ENCODE results near the gene TDRD6. TPM values are rescaled to one million over a fixed set of nuclear protein-coding genes. Genes with fewer than 3 reads are reported as not detected.

TDRD6 gene
- total and polyA plus RNA-seq, 2 donors (not counting 1 experiment from before 2014, with no cell fraction given): 0.01 to 0.33 TPM

GRCh38 chr6:46745973-46746372 lies 58.3 kb downstream of the TDRD6 start:
- TF ChIP-seq EZH2 (IDR thresholded peaks at IDR 0.05; ENCODE audit: low read length, missing control alignments): no peak
- TF ChIP-seq CTCF (conservative IDR thresholded peaks at IDR 0.05 in 1 of 2, IDR thresholded peaks at IDR 0.05 in 1 of 2; ENCODE audit: low read depth in 1 of 2, low read length in 2 of 2): no peak
- H3K4me3 ChIP-seq (replicated peaks in 1 of 4; ENCODE audit: control extremely low read depth in 1 of 4, insufficient read depth in 1 of 4, low read depth in 3 of 4, low read length in 4 of 4): no peak overlapping the region
- H3K4me1 ChIP-seq (ENCODE audit: control insufficient read depth, extremely low read depth, insufficient read depth, low read length): no peaks in the 10 kb centered on the region
- no peak overlapping the region for H3K4me2 ChIP-seq (ENCODE audit: extremely low read depth, insufficient read depth, low read length)
- no peak overlapping the region for H2AFZ ChIP-seq (ENCODE audit: low read length)
- H3K27ac ChIP-seq (ENCODE audit: insufficient read depth, low read length): no peak overlapping the region
- no peaks in the 10 kb centered on the region for H3K36me3 ChIP-seq (ENCODE audit: control insufficient read depth, insufficient read depth, low read length)
- H3K9me3 ChIP-seq (ENCODE audit: control insufficient read depth, insufficient read depth, low read depth, low read length): no peaks in the 10 kb centered on the region
- H3K9ac ChIP-seq (ENCODE audit: insufficient read depth, low read length): no peak overlapping the region
- H4K20me1 ChIP-seq (ENCODE audit: control insufficient read depth, extremely low read depth, insufficient read depth, low read length): no peaks in the 10 kb centered on the region
- peaks cover 3% of the 10 kb centered on the region for H3K27me3 ChIP-seq (ENCODE audit: control insufficient read depth, insufficient read depth, low read length)
- H3K79me2 ChIP-seq (ENCODE audit: control insufficient read depth, insufficient read depth, low read length): no peaks in the 10 kb centered on the region
- DNase-seq (ENCODE audit: low read depth in 2 of 2): no peak

GRCh38 chr6:46746696-46747095 lies 59.0 kb downstream of the TDRD6 start, which contains the start of gene ANKRD66:
Gene ANKRD66, plus strand, starts transcription at chr6:46746933. Its CDS starts 5,016 bp downstream, at chr6:46751949.
- no peaks in the 10 kb centered on the region for H3K9me3 ChIP-seq (ENCODE audit: control insufficient read depth, insufficient read depth, low read depth, low read length)
- H3K9ac ChIP-seq (ENCODE audit: insufficient read depth, low read length): no peak within 1 kb of the TSS
- no peak within 1 kb of the TSS for H2AFZ ChIP-seq (ENCODE audit: low read length)
- H3K27me3 ChIP-seq (ENCODE audit: control insufficient read depth, insufficient read depth, low read length): peaks cover 3% of the 10 kb centered on the region
- TF ChIP-seq CTCF (conservative IDR thresholded peaks at IDR 0.05 in 1 of 2, IDR thresholded peaks at IDR 0.05 in 1 of 2; ENCODE audit: low read depth in 1 of 2, low read length in 2 of 2) (no peak), EZH2 (IDR thresholded peaks at IDR 0.05; ENCODE audit: low read length, missing control alignments) (no peak)
- no peaks in the 10 kb centered on the region for H3K4me1 ChIP-seq (ENCODE audit: control insufficient read depth, extremely low read depth, insufficient read depth, low read length)
- H3K4me2 ChIP-seq (ENCODE audit: extremely low read depth, insufficient read depth, low read length): no peak within 1 kb of the TSS
- H3K79me2 ChIP-seq (ENCODE audit: control insufficient read depth, insufficient read depth, low read length): no peaks in the 10 kb centered on the region
- H3K36me3 ChIP-seq (ENCODE audit: control insufficient read depth, insufficient read depth, low read length): no peaks in the 10 kb centered on the region
- H4K20me1 ChIP-seq (ENCODE audit: control insufficient read depth, extremely low read depth, insufficient read depth, low read length): no peaks in the 10 kb centered on the region
- no peak within 1 kb of the TSS for H3K27ac ChIP-seq (ENCODE audit: insufficient read depth, low read length)
- H3K4me3 ChIP-seq (replicated peaks in 1 of 4; ENCODE audit: control extremely low read depth in 1 of 4, insufficient read depth in 1 of 4, low read depth in 3 of 4, low read length in 4 of 4): no peak within 1 kb of the TSS
- no peak for DNase-seq (ENCODE audit: low read depth in 2 of 2)

DNA sequence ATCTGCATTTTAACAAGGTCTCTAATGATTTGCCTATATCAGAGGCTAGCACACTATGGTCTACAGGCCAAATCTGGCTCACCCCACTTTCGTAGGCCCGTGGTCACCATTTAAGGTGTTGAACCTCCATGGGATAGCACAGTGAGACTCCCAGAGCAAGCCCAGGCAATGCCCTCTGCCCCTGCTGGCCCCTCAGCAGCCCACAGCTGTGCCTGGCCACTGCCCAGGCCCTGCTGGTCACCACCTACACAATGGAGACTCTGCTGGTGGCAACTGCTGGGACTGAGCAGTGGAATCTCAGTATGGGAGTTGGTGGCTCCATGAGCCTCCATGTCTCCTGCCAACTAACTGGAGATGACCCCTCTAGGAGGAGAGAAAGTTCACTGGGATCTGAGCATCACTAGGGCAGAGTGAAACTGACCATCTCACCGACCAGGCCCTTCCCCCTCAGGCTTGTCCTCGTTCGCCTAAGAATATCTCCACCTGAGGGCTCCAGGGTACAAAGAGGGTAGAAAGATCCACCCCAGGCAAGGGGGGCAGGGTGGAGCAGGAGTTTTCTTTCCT lies 61.3 kb downstream of the TDRD6 start:
- Histone ChIP-seq H3K4me2 (ENCODE audit: extremely low read depth, insufficient read depth, low read length) (no peak overlapping the region), H3K4me3 (replicated peaks in 1 of 4; ENCODE audit: control extremely low read depth in 1 of 4, insufficient read depth in 1 of 4, low read depth in 3 of 4, low read length in 4 of 4) (no peak overlapping the region), H3K79me2 (ENCODE audit: control insufficient read depth, insufficient read depth, low read length) (no peaks in the 10 kb centered on the region), H3K9ac (ENCODE audit: insufficient read depth, low read length) (no peak overlapping the region), H3K27ac (ENCODE audit: insufficient read depth, low read length) (no peak overlapping the region), H3K36me3 (ENCODE audit: control insufficient read depth, insufficient read depth, low read length) (no peaks in the 10 kb centered on the region), H3K9me3 (ENCODE audit: control insufficient read depth, insufficient read depth, low read depth, low read length) (no peaks in the 10 kb centered on the region), H2AFZ (ENCODE audit: low read length) (no peak overlapping the region), H4K20me1 (ENCODE audit: control insufficient read depth, extremely low read depth, insufficient read depth, low read length) (no peaks in the 10 kb centered on the region), H3K4me1 (ENCODE audit: control insufficient read depth, extremely low read depth, insufficient read depth, low read length) (no peaks in the 10 kb centered on the region), H3K27me3 (ENCODE audit: control insufficient read depth, insufficient read depth, low read length) (peaks cover 3% of the 10 kb centered on the region)
- TF ChIP-seq EZH2 (IDR thresholded peaks at IDR 0.05; ENCODE audit: low read length, missing control alignments) (no peak), CTCF (conservative IDR thresholded peaks at IDR 0.05 in 1 of 2, IDR thresholded peaks at IDR 0.05 in 1 of 2; ENCODE audit: low read depth in 1 of 2, low read length in 2 of 2) (no peak)
- DNase-seq (ENCODE audit: low read depth in 2 of 2): no peak
